ENCODE results near the gene SPDL1.

SPDL1 gene, protein sequence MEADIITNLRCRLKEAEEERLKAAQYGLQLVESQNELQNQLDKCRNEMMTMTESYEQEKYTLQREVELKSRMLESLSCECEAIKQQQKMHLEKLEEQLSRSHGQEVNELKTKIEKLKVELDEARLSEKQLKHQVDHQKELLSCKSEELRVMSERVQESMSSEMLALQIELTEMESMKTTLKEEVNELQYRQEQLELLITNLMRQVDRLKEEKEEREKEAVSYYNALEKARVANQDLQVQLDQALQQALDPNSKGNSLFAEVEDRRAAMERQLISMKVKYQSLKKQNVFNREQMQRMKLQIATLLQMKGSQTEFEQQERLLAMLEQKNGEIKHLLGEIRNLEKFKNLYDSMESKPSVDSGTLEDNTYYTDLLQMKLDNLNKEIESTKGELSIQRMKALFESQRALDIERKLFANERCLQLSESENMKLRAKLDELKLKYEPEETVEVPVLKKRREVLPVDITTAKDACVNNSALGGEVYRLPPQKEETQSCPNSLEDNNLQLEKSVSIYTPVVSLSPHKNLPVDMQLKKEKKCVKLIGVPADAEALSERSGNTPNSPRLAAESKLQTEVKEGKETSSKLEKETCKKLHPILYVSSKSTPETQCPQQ

DNA sequence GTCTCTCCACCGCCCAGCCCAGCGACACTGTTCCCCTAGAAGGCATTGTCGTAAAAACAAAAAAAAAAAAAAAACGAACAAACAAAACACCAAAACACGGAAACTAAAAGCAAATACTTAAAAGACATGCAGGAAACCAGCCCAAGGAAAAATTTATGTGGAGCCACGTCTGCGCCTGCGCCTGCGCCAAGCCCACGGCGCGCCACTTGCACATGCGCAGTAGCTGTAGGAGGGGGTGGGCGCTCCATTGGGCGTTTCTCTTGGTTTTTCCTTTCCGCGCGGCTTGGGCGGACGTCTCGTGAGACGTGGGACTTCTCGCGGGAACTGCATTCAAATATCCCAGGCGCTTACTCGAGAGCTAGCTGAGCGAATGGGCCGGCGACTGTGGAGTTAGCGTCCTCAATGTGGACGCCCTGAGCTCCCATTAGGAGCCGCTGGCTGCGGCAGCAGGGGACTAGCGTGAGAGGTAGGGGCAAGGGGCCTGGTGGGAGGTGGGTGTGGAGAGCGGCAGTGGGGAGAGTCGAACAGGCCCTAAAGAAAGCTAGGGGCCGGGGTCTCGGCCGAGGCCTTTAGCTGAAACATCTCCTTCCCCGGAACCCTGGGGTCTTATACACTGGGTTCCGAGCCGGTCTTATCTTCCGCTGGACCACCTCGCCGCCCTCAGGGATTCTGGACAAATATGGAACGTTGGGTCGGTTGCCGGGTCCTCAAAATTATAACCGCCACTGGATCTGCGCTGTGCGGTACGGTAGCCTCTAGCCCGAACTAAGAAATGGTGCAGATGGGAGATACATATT is at the start of gene SPDL1:
Gene SPDL1 (plus strand): TSS at position 350 of the 797 bp plus-strand sequence. CDS start 4,644 bp downstream, outside the sequence.
- DNase-seq: peak; percentile 96

DNA sequence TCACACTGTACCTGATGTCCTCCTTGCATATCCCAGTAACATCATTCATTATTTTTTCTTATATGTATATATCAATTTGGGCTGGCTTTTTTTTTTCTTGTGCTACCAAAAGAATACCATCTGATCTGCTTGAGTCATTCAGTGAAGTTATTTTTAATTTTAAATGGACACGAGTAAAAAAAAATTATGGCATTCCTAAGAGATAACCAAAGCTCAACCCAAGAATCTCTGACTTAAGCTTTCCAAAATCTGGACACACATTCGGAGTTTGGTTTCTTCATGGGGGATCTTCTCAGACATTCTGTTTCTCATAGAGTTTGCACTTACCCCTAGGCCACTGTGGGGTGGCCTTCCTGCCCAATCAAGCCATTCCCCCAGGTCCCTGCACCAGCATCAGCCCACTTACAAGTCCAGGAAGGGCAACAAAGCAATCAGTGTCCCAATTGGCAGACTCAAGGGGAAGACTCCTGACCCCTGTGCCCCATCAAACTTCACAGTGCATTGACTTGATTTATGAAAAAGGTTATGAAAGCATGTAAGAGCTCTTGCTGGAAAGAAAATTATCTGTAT is 49.2 kb upstream of the SPDL1 start:
- no peak for DNase-seq

DNA sequence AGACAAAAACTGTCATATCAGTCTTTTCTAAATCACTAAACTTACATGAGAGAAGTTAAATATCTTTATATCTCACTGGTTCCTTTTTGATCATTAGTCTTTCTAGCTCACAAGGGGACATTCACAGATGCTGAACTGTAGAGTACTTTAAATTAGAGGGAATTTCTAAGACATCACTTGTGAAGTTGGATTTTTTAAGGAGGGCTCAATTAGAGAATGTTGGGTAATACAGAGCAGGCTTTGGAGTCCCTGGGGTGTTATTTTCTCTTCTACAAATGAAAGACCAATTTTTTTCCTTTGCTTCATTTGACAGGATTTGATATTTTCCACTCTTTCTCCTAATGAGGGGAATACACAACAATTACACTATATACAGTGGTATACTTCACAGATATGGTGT is 48.6 kb upstream of the SPDL1 start:
- DNase-seq: no peak

DNA sequence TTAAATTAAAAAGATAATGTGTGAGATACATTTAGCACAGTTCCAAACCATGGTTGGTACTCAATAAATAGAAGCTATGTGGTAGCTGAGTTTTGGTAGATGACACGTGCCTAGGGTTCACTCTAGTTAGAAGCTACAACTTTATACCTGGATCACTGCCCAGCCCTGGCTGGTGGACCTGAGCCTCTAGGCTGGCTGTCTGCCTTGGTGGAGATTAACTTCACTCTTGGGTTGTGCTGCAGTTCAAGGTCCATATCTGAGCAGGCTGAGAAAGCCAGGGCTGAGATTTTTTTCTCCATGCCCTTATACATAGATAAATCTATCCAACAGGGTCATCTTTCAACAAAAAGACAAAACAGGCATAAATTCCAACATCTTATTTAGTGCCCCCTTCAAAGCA is 44.6 kb upstream of the SPDL1 start:
- no peak for DNase-seq

DNA sequence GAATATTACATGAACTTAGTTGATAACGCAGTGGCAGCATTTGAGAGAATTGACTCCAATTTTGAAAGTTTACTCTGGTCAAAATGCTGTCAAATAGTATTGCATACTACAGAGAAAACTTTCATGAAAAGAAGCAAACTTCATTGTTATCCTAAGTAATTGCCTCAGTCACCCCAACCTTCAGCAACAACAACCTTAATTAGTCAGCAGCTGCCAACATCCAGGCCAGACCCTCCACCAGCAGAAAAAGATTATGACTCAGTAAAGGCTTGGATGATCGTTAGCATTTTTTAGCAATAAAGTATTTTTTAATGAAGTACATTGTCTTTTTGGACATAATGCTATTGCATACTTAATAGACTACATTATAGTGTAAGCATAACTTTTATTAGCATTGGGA is 40.8 kb upstream of the SPDL1 start:
- DNase-seq: no peak

DNA sequence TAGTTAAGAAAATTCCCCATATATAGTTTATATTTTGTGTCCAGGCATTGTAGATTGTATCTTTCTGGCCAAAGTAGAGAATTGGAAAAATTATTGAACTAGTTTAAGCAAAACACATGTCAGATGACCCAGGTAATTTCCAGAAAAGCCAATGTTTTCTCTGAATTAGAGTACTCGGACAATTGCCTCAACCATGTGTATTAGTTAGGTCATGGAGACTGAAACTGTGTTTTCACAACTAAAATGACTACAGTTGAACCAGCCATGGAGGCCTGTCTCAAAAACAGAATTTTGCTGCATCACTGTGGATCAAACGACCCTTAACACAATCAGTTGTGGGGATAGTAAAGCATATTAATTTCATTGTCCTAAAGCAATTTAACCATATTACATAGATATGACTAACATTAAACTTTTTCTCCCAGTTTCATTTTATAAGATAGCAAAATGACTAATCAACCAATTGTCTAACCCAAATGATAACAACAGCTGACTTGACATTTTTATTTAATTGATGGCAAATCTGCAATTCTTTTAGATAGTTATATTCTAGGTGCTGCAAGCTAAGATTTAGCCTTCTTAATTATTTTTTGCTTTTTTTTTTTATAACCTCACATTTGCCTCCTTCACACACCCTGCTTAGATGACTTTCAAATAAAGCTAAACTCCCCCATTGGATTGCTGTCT is 39.2 kb upstream of the SPDL1 start:
- no peak for DNase-seq

DNA sequence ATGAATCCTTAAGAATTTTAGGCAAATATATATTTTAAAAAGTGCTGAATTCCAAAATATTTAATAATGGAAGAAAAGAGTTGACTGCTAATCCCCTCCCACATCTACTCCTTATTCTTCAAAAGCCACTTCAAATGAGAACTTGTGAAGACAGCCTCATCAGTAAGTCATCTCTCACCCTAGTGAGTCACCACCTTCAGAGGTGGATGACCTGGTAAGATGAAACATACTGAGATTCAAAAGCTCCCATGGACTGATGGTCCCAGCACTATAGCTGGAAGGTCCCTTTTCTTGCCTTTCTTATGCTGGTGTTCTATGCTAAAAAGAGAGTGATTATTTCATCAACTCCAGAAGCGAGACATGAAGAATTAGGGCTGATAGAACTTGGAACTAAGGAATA is 37.8 kb upstream of the SPDL1 start:
- no peak for DNase-seq

DNA sequence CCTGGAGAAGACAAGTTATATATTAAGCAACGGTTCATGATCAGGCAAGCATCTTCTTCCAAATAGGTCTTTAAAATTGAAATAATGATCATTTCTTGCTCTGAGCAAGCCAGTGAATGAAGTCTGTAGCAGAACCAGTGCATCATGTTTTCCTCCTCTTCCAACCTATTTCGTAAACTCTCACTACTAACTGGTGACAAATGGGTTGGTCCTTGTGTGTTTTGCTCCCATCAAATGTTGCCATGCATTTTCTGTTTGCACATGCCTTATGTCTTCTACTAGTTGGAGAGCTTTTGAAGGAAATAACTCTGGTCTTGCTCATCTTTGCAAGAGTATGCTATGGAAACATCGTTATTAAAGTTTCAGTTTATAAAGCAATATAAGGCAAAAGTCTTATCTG is 37.2 kb upstream of the SPDL1 start:
- no peak for DNase-seq

DNA sequence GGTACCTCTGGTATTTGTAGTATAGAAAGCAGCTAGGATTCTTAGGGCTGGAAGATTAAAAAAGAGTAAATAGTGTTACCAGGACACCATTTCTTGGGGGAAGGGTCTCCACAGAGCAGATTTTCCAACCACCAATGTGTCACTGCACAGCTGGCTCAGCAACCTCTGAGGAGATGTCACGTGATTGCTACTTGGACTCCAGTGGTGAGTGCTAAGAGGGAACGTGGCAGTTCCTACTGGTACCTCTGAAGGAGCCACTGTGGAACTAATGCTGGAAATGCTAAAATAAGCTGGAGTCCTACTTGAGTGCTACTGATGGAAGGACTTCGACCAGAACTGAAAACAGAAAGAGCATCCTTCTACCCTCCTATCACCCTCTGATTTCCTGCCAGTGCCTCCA is 36.1 kb upstream of the SPDL1 start:
- no peak for DNase-seq

DNA sequence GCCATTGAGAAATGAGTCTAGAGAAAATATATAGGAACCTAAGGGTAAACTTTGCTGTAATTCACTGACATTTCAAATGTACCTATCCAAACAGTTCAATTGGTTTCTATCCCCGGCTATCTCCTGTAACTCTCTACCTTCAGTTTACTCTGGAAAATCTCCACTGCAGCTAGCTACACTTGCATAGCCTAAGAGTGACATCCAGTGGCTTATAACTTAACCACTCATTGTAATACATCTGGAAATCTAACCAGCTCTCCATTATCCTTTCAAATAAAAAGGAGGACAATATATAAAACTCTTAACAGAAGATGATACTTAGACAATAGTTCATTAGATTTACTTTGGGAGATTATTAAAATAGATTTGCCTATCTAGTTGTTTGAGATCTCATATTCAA is 35.3 kb upstream of the SPDL1 start:
- no peak for DNase-seq

DNA sequence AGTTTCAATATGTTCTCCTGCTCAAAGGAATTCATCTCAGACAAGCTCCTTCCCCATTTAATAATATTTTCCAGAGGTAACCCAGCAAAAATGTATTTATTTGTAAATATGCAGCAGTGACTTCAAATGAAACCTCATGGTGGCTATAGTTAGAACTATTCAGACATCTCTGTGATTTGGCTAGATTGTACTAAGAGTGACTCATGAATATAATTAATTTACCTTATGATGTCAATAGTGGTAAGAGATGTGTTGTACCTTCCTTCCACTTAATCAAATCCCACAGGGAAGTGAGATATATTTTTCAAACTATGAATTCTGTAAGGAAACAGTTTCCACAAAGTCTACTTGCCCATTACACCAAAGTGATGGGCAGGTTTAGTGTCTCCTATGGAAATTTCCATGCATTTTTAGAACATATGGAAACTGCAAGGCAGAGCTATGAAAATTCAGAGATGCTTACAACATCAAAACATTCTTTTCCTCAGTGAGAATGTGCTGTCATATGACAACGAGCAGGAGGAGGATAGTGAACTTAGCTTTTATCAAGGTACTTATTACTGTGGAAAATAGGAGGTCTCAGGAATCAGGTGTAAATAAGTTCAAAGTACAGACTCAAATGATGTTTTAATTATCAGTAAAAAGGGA is 34.0 kb upstream of the SPDL1 start:
- DNase-seq: no peak

DNA sequence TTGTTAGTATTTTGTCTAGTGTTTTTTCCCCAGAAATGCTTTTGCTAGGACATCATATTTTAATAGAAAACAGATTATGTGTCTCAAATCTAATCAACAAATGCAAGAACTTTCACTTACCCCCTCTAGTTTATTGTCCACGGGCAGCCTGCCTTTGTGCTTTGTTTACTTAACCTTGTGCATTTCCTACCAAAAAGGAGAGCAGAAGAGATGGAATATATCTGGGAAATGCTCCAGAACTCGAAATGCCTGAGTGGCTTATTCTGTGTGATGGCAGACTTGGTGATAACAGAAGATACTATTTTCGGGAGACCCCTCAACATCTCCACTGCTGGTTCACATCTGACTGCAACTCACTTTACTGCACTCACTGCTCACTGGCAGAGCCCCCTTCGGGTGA is 33.3 kb upstream of the SPDL1 start:
- no peak for DNase-seq

DNA sequence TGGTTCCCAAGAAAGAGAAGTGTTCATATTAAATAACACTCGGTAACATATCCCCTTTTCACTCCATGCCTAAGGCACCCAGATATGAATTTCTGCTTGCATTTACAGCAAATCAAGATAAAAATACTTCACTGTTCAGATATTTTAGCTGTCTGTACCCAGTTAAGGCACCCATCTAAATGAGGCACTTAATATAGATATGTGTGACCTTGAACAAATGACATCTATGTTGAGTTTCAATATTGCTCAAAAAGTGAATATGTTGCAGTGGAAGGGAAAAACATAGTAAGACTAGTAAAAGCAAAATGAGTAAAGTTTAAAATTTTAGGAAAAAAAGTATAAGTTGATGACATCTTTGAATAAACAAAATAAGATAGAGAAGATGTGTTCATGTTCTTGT is 32.4 kb upstream of the SPDL1 start:
- no peak for DNase-seq

DNA sequence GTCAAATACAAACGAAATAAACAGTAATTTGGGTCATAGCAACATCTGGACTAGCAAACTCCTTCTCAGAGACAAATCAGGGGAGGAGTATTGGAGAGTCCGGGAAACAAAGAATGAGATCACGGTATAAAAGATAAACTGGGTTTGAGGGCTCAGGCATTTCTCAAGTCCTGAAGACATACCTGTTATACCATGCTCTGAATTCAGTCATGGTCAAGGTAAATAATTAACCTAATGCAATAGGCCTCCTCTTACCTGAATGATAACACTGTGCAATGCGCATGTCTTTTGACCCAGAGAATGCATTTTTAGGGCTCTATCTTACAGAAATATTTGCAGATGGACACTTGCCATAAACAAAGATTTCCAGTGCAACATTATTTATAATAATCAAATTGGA is 31.9 kb upstream of the SPDL1 start:
- DNase-seq: no peak

DNA sequence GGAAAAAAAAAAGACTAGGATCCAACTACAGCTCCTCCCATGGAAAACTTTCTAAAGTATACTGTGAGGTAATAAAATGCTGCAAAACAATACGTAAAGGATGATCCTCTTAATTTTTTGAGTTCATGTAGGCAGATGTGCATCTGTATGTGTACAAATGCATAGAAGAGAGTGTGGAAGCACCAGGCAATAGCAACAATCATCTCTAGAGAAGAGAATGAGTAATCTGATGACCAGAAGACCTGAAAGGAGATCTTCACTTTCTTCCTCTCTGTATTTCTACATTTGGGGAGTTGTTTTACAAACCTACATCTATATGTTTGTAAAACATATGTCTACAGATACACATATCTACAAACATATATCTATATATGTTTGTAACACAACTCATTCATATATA is 29.3 kb upstream of the SPDL1 start:
- DNase-seq: no peak

DNA sequence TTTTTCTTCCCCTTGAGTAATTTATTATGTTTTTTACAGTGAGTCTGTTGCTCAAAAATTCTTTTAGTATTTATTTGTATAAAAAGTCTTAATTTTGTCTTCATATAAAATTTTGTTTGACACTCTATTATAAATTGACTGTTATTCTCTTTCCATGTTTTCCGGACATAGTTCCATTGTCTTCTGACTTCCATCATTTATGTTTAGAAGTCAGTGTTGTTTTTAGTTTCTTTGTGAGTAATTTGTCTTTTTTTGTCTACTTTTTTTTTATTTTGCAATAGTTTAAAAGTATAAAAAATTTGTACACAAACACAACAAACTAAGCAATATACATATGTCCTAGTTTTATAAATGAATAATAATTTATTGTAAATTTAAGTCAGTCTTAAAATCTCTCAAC is 25.7 kb upstream of the SPDL1 start:
- no peak for DNase-seq

DNA sequence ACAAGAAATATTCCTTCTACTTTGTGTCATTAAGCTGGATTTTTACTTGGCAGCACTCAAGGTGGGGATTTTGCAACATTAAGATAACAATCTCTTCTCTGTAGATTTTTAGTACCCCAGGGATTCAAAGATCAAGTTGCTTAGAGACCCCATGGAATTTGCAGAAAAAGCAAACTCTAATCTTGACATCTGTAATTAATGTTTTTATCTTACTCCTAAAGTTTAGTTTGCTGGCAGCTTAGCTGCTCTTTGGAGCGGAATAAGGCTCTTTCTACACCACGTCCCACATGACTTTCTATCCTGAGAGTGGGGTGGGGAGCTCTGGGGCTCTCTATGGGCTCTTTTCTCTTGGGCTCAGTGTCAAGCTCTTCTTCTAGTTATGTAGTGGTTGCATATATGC is 21.7 kb upstream of the SPDL1 start:
- no peak for DNase-seq

DNA sequence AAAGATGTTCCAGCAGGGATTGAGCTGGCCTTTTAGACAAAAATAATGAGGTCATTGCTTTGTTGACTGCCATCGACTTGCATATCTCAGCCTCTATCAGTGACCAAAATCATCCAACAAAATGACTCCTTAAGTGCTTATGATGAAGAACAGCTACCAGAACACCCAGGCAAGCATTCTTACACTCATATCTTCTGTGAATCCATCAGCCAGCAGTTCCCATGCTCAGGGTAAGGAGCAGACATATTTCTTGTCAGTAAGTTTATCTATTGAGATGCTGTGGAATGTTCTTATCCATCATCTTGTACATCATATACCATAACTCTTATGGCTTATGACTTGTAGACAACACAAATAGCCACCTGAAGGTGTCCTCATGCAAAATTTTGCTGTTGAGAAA is 20.2 kb upstream of the SPDL1 start:
- DNase-seq: no peak

DNA sequence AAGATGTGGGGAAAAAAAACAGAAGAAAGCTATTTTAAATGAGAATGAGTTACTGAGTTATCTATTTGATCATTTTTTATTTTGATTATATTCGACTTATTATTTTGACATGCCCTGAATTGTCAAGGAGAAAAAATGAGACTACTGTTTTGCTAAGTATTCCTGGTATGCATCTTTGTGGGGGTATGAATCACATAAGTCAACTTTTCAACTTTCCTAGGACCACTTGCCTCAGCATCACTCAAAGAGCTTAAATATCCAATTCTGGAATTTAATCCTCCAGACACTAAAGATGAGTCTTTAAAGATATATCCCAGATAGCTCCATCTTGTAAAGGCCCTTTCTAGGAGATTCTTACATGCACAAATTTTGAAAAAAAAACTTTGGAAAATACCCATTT is 17.4 kb upstream of the SPDL1 start:
- no peak for DNase-seq

DNA sequence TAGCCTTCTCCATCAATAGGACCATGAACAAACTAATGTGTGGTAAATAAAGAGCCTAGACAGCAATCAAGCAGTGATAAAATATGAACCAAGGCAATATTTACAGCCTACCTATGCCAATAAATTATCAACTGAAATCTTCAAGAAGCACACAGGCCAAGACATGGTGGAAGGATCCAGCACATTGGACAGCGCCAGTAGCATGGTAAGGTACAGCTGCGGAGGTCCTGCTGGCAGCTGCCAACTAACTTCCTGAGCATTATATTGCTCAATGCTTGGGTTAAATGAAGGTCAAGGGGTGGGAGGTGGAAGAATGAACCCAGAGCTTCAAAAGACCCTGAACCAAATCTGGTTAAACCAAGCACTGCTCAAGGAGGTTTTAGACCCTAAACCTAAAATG is 16.5 kb upstream of the SPDL1 start:
- no peak for DNase-seq

DNA sequence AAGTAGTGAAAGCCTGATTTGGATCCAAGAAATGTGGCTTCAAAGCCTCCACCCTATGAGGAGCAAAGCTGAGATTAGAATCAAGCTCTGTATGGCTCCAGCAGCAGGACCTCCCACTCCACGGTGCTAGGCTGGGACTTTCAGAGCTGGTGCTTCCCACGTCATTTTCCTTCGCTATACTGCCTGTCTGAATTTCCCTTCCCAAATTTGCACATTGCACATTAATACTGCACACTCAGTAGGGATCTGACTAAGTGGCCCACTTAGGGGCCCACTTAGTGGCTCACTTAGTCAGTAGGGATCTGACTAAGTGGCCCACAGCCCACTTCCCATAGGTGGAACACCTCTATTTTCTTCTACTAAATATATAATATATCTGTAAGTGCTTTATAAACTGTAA is 14.1 kb upstream of the SPDL1 start:
- no peak for DNase-seq

DNA sequence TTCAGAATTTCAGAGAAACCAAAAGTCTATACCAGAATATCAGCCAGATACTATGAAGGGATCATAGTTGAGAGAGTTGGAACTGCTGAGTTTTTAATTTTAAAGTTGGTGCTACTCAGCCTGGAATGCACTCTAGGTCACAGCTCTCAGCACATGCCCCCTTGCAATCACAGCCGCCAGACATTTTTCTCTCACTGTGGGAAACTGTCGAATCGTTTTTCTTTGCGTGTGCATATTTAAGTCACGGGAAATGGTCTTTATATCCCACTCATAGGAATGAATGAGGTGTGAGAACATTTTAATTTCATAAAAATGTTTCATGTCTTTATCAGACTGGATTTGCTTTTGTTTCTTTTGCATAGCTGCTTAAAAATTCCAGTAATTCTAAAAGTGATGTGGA is 12.2 kb upstream of the SPDL1 start:
- no peak for DNase-seq

All from CD4-positive, alpha-beta T cell treated with Interleukin-12 subunit alpha and Interleukin-12 subunit beta, for 1 hour (primary cell).